Skeletal muscle cell (primary cell): ENCODE data around the gene TMEM184B.
A peak's percentile ranks its signal among the peaks of the same experiment; 100 is the strongest.
"Not testable (repeated sequence)": the region's sequence is repeated elsewhere in the genome, so short reads cannot be mapped to it uniquely, and the experiment has no call there.

Experiments used
- DNase-seq: peaks from one replicate; pipeline ENCODE4 v3.0.0-alpha.2; 2010; ENCODE audit warnings: low read depth
- H3K4me3 ChIP-seq: 2 replicates; pipeline ENCODE4 v1.5.1; 2011; ENCODE audit warnings: low read depth, mild to moderate bottlenecking, control low read depth, low read length, moderate library complexity

TMEM184B gene

DNA sequence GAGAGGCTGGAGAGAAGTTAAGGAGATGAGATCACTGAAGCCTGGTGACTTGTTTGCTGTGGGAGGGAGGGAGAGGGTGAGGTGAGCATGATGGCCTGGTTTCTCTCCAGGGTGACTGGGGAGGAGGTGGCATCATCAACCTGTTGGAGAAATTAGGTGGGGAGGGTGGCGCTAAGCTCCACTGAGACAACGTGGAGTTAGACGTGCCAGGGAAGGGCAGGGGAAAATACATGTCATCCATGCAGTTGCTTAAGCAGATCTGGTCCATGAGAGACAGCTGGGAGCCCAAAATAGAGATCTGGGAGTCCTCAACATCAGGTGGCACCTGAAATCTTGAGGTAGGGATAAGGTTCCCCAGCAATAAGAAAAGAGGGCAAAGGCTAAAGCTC, 80.3 kb downstream of the TMEM184B start:
- no peak overlapping the region for H3K4me3 ChIP-seq
- DNase-seq = no peak

DNA sequence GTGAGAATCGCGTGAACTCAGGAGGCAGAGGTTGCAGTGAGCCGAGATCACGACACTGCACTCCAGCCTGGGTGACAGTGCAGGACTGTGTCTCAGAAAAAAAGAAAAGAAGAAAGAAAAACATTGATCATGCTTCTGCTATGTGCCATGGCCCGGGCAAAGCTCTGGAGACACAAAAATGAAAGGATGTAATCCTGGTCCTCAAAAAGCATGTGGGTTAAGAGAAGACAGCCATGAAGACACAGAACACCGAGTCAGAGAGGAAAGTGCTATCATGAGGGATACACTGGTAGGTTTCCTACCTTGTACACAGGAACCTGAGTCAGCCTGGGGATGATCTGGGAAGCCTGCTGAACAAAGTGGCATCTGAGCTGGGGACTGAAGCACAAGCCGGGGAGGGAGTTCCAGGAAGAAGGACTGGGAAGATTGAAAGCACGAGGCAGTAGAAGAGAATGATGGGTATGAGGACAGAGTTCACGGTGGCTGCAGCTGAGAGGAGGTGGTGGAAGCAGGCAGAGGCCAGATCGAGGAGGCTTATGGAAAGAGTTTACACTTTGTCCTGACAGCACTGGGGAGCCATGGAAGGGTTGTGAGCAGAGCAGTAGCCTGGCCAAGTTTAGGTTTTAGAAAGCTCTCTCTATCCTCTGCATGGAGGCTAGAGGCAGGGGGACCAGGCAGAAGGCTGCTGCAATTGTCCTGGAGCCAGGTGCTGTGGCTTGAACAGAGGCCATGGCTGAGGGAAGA, 80.9 kb downstream of the TMEM184B start:
- no peak overlapping the region for H3K4me3 ChIP-seq
- no peak for DNase-seq

DNA sequence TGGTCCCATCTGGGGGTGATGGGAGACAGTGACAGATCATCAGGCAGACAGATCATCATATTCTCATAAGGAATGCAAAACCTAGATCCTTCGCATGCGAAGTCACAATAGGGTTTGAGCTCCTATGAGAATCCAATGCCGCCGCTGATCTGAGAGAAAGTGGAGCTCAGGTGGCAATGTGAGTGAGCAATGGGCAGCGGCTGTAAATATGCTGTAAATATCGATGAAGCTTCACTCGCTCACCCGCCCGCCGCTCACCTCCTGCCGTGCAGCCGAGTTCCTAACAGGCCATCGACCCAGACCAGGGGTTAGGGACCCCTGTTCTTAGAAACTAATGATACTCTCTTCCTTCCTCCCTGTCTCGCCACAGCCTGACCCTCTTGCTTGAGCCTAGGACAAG, 81.8 kb downstream of the TMEM184B start:
- no peak for DNase-seq
- H3K4me3 ChIP-seq = no peak overlapping the region

DNA sequence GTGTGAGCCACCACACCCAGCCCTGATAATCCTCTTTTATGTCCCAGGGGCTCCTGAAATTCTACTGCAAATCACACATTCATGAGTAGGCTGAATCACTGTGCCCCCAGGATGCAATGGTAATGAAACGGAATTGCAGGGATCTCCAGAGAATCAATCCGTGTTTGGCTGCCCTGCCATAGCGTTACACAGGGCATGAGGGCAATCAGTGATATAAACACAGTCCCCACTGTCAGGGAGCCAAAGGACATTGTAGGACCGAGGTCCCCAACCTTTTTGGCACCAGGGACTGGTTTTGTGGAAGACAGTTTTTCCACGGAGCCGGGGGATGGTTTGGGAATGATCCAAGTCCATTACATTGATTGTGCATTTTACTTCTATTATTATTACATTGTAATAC, 82.2 kb downstream of the TMEM184B start:
- no peak for DNase-seq
- no peak overlapping the region for H3K4me3 ChIP-seq

DNA sequence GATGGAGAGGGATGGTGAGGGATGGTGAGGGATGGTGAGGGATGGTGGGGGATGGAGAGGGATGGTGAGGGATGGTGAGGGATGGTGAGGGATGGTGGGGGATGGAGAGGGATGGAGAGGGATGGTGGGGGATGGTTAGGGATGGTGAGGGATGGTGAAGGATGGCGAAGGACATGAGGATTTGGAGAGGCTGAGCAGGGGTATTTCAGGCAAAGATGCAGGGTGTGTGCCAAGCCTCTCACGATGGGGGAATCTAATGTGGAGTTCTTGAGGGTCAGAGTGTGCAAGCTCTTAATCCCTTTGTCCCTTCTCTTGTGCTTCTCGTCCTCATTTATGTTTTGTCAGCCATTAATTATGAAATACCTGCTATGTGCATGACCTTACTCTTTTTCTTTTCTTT, 83.7 kb downstream of the TMEM184B start:
- no peak overlapping the region for H3K4me3 ChIP-seq
- no peak for DNase-seq

DNA sequence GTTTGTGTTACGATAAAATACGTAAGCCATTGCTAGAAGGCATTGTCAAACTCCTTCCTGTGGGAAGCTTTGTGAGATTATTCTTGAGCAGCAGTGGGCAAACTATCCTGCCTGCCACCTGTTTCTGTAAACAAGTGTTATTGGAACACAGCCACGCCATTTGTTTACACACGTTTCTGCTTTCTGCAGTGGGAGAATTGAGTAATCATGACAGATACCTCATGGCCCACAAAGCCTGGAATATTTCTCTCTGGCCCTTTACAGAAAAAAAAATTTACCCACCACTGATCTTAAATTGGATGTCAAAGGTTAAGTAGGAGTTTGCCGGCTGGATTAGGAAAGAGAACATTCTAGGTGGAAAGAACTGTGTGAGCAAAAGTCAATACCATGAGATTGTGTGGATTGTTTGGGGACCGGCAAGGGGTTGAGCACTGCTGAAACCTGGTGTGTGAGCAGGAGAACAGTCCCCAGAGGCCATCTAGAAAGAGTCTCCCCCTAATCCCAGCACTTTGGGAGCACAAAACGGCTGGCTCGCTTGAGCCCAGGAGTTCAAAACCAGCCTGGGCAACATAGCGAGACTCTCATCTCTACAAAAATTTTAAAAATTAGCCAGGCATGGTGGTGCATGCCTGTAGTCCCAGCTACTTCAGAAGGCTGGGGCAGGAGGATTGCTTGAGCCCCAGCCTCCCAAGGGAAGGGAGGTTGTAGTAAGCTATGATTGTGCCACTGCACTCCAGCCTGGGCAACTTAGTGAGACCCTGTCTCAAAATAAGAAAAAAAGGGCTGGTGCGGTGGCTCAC, 85.2 kb downstream of the TMEM184B start:
- H3K4me3 ChIP-seq = no peak overlapping the region
- DNase-seq = no peak

DNA sequence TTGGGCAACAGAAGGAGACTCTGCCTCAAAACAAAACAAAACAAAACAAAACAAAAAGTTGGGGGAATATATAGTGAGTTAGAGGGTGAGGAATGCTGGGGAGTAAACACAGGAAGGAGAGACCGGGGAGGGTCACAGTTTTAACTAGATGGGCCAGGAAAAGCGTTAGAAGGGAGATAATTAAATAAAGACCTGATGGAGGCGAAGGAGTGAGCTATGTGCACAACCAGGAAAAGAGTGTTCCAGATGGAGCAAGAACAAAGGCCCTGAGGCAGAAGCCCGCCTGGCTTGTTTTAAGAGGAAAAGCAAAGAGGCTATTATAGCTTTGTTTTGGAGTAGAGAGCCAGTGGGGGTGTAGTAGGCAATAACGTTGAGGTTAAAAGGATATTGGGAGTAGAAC, 86.4 kb downstream of the TMEM184B start:
- DNase-seq = no peak
- H3K4me3 ChIP-seq = no peak overlapping the region

DNA sequence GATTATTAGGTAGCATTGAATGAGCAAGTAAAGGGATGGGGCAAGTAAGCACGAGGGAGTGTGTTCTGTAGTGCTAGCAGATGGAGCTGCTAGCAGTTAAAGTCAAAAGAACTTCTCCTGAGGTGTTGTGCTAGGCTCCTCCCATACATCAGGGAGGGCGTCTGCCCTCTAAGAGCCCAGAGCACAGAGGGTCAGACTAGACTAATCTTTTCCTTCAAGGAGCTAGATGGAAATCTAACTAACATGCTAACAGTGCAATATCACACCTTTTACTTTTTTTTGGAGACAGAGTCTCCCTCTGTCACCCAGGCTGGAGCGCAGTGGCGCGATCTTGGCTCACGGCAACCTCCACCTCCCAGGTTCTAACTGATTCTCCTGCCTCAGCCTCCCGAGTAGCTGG, 88.0 kb downstream of the TMEM184B start:
- no peak for DNase-seq
- H3K4me3 ChIP-seq = no peak overlapping the region

DNA sequence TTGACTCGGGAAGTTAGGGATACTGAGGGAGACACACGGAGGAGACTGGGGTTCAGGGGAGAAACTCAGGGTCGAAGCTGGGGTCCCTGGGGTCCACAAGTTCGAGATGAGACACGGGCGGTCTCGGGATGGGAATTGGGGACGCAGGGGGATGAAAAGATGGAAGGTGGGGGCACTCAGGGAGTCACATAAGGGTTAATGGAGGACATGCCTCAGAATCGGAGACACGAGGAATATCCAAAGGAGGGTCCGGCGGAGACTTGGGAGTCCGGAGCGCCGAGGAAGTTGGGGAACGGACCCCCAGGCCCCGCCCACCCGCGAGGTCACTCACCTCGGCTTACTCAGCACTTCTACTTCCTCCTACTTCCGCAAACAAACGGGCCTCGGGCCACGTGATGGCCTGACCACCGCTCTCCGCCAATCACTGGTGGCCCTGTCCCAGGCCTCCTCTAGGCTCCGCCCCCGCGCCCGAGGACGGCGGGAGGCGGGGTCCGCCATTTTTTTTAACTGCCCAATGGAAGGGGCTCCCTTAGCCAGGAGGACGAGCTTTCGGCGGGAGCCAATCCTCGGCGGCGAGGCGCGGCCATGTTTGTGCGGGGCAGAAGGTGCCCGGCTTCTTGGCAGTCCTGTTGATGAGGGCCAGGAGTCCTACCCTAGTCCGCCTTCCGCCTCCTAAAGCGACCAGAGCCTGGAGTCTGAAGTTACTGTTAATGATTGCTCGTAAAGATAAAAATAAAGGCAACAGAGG, 91.2 kb downstream of the TMEM184B start, which contains the start of gene PLA2G6:
Gene PLA2G6 (minus strand): TSS at position 378 of the 748 bp plus-strand sequence. CDS start 12,404 bp downstream, outside the sequence.
- peak; percentile 95 for DNase-seq
- H3K4me3 ChIP-seq = peak within 1 kb of the TSS; percentile 56

DNA sequence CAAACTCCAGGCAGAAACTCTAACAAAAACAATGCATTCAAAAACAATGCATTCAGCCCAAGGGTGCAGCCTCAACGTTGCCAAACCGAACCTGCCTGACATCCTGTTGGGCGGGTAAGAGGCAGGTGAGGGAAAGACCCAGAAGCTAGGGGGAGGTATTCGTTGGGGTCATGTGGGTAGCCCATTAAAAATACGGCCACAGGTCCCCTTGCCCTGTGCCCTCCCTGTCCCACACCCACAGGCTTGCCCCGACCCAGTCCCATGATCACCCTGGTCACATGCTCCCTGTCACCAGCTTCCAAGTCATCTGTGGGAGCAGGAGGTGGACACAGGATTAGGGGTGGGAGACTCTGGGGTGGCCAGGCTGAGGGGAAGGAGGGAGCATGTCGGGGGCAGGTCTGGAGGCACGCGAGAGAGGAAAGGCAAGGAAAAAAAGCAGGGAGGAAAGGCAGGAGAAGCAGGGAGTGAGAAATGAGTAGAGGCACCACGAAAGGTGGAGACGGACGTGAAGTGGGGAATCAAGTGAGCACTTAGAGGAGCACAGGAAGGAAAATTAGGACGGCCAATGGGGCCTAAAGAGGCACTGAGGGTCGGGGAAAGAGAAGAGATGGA, 91.9 kb downstream of the TMEM184B start:
- no peak for DNase-seq

DNA sequence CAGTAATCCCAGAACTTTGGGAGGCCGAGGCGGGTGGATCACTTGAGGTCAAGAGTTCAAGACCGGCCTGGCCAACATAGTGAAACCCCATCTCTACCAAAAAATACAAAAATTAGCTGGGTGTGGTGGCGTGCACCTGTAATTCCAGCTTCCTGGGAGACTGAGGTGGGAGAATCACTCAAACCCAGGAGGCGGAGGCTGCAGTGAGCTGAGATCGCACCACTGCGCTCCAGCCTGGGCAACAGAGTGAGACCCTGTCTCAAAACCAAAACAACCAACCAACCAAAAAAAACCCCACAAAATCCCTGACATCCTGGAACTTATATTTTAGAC, 94.2 kb downstream of the TMEM184B start:
- not testable (repeated sequence) for H3K4me3 ChIP-seq, DNase-seq

More for the DNA sequence above, 91.9 kb downstream of the TMEM184B start:
- H3K4me3 ChIP-seq = peak overlapping the region; percentile 56

DNA sequence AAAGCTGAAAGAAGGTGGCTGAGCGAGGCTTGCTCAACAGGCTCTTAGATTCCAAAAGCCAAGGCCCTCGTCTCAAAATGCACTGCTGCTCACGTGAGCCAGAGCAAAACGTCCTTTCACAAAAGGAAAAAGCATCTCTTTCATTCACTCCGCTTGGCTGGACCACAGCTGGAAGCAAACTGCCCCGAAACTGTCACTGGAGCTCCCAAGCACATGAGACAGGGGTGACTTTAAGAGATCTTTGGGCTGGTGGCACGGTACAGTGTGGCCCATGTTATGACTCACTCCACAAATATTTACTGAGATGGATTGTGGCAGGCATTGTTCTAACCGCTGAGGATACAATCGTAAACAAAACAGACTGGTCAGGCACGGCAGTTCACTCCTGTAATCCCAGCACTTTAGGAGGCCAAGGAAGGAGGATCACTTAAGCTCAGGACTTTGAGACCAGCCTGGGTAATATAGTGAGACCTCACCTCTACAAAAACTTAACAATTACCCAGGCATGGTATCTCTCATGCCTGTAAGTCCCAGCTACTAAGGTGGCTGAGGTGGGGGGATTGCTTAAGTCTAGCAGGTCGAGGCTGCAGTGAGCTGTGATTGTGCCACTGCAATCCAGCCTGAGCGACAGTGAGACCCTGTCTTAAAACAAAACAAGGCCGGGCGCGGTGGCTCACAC, 94.7 kb downstream of the TMEM184B start:
- DNase-seq = peak; percentile 59

DNA sequence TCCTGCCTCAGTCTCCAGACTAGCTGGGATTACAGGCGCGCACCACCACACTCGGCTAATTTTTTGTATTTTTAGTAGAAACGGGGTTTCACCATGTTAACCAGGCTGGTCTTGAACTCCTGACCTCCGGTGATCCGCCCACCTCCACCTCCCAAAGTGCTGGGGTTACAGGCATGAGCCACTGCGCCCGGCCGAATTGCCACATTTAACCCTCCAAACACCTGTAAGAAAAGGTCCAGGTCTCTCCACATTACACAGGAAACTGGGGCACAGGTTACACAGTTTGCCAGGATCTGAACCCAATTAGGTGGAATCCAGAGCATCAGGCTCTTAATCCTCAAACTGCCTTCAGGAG, 95.3 kb downstream of the TMEM184B start:
- not testable (repeated sequence) for DNase-seq, H3K4me3 ChIP-seq

More for the DNA sequence above, 94.7 kb downstream of the TMEM184B start:
- no peak overlapping the region for H3K4me3 ChIP-seq

DNA sequence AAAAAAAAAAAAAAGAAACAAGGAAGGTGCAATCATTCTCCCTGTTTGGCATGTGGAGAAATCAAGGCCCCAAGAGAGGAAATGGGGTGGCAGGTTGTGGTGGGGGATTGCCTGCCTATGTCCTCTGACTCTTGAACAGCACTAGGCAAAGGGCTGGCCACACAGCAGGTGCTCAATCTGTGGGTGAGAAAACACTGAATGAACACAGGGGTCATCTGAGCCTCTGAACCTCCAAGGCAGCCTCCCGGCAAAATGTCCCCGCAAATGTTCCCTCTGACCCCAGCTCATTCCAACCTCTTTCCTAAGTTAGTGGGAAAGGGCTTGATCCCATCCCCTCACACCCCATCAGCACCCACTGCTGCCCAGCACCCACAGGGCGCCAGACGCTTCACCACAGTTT, 95.8 kb downstream of the TMEM184B start:
- H3K4me3 ChIP-seq = no peak overlapping the region
- no peak for DNase-seq

DNA sequence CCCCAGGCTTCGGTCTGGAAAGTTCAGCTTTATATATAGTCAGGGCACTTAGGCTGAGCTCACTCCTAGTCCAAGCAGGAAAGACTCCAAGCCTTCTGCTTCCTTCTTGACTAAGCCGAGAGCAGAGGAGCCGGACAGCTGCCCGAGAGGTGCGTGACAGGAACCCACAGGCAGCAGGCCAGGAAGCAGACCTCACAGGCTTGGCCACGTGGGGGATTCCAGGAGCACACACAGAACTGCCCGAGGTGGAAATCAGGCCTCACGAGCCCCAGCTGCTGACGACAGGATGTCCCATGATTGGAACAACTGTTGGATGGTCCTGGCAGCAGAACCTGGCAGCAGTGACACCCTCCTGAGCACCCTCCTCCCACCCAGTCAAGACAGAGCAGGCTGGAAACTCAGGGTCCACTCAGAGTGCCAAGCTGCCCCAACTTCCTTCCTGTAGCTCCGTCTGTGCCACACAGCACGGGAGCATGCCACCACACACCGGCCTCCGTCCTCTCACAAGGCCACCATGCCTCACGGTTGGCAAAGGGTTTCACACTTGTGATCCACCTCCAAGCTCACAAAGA, 96.6 kb downstream of the TMEM184B start:
- peak; percentile 90 for DNase-seq
- H3K4me3 ChIP-seq = no peak overlapping the region

DNA sequence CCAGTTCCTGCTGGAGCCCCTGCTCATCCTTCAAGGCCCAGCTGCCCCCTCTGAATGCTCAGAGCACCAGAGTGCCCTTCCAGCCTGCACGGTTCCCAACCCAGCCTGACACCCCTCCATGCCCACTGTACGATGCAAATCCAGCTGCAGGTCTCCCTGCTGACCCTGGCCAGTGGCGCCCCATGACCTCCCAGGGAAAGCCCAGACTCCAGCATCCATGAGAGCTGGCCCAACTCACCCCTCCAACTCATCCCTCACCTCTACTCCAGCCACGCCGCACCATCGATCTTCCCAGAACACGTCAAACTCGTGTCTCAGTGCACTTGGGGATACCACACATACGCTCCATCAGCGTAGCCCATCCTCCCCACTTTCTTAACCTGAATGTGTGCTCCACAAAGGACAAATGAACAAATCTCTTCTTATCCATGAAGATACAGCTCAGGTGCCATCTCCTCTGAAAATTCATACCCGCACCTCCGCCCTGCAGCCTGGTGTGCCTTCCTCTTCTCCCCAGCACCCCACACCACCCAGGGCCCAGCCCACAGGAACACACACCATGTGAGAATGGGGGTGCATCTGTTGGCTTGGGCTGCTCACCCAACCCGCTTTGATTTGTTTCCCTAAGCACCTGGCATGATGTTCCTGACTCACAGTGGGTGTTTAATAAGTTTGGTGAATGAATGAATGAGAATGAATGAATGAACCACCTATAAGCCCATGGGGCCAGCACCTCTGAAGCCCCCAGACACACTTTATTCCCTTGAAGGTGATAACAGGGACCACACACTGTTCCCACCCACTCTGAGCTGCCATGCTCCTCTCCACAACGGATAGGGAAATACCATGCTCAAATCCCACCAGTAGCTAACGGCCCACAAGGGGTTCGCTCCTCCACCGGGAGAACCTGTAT, 97.3 kb downstream of the TMEM184B start:
- no peak for DNase-seq
- no peak overlapping the region for H3K4me3 ChIP-seq

DNA sequence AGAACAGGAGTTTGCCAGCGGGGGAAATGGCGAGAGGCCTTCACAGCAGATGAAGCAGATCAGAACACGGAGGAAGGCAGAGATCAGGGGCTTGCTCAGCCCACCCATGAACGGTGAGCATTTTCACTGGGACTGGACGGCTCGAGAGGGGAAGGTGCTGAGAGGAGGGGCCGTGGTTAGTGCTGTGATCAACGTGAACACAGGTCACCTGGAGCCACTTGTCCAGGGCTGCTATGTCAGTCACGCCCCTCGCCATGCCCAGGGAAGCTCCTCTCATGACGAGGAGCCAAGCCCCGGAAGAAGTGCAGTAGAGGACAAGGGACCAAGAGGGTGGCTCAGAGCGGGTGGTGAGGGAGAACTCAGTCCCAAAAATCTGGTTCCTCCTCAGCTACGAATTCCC, 98.2 kb downstream of the TMEM184B start:
- DNase-seq = no peak

DNA sequence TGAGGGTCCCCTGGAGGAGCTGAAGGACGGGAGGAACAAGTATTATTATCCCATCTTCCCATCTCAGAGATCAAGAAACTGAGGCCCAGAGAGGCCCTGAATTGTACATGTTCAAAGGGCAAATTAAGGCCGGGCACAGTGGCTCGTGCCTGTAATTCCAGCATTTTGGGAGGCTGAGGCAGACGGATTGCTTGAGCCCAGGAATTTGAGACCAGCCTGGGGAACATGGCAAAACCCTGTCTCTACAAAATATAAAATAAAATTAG, 99.2 kb downstream of the TMEM184B start:
- no peak for DNase-seq

More for the DNA sequence above, 98.2 kb downstream of the TMEM184B start:
- no peak overlapping the region for H3K4me3 ChIP-seq

More for the DNA sequence above, 99.2 kb downstream of the TMEM184B start:
- H3K4me3 ChIP-seq = no peak overlapping the region
